GM12891 (cell line): Measurements from ENCODE around the gene SMO.
A peak's percentile ranks its signal among the peaks of the same experiment; 100 is the strongest.

Experiments
- POLR2A ChIP-seq: IDR thresholded peaks from 2 replicates; pipeline ENCODE4 v1.6.1; 2011; ENCODE audit warnings: low read depth, low read length, control low read depth
- POLR2AphosphoS5 ChIP-seq: IDR thresholded peaks from 2 replicates; pipeline ENCODE4 v1.6.1; 2011; ENCODE audit warnings: low read depth, low read length, control low read depth
- POU2F2 ChIP-seq: IDR thresholded peaks from 2 replicates; pipeline ENCODE4 v1.6.1; 2011; ENCODE audit warnings: low read depth, mild to moderate bottlenecking, control low read depth, low read length, moderate library complexity
- SPI1 ChIP-seq: IDR thresholded peaks from 2 replicates; pipeline ENCODE4 v1.6.1; 2011; ENCODE audit warnings: low read depth, low read length, control low read depth
- TAF1 ChIP-seq: IDR thresholded peaks from 2 replicates; pipeline ENCODE4 v1.6.1; 2011; ENCODE audit warnings: low read depth, low read length, control low read depth

DNA sequence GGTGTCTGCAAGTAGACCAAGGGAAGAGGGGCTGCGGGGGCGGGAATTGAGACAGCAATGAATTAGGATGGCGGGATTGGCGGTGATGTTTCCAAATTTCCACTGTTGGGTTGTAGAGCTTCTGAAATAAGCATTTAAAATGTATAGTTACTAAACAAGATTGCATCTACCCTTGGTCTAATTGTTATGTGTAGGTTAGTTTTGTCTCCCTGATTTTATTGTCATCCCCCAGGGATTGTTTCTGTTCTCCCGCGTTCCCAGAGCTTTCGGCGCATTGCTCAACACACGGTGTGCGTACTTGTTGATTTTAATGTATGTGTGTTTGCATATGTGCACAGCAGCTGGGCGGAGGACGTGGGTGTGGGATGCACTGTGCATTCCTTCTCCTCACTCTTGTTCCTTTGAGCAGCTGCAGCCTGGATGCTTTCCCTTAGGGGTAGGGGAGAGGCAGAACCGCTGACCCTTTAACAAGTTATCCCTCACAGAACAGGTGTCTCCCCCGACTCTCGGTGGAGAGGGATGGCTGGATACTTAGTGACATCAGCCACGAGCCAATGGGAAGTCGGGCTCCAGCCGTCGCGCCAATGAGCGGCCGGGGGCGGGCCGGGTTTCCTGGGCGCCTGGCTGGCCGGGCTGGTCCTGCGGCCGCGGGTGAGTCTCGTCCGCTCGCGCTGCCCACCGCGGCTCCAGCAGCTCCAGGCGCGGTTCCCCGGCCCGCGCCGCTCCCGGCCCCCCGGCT, 44.2 kb upstream of the SMO start, which contains the start of gene TSPAN33:
- TF ChIP-seq POLR2AphosphoS5 (no peak), POLR2A (no peak; the same call in 1 of the 2 replicates), SPI1 (no peak), POU2F2 (peak; percentile 88), TAF1 (no peak)
